Ovary (tissue), 9 donors: Measurements from ENCODE around the gene SULT2B1. TPM values are rescaled to one million over a fixed set of nuclear protein-coding genes. Genes with fewer than 3 reads are reported as not detected.
A peak's percentile ranks its signal among the peaks of the same experiment; 100 is the strongest.

Experiments used
- DNase-seq, 5 donors: peaks; one replicate each; pipeline ENCODE4 v3.0.0-alpha.2; 2019 to 2020
- H3K27ac ChIP-seq, 2 donors: fragments of 200-600 bp; one replicate each; pipeline versions ENCODE4 v1.5.1 to v1.8.0; 2019 to 2022
- H3K27me3 ChIP-seq: fragments of 200-600 bp; one replicate; pipeline ENCODE4 v1.8.0; 2022
- H3K36me3 ChIP-seq: fragments of 200-600 bp; sonication (generic); one replicate; pipeline ENCODE4 v1.5.1; 2019
- H3K4me1 ChIP-seq: one replicate; pipeline ENCODE4 v1.8.1; 2013; ENCODE audit warnings: mild to moderate bottlenecking, moderate library complexity; ENCODE audit not compliant: insufficient read depth
- H3K4me3 ChIP-seq: fragments of 200-600 bp; sonication (generic); one replicate; pipeline ENCODE4 v1.5.1; 2017
- H3K9me3 ChIP-seq, 2 donors: fragments of 200-600 bp in 1 of 2; sonication (generic) in 1 of 2; one replicate each; pipeline versions ENCODE4 v1.5.1 to v1.8.1; 2013 to 2019; ENCODE audit warnings: mild to moderate bottlenecking in 1 of 2, moderate library complexity in 1 of 2
- EP300 ChIP-seq: sonication (generic); formaldehyde crosslinking; IDR thresholded peaks from one replicate; pipeline ENCODE4 v1.6.1; 2017; ENCODE audit warnings: antibody characterized with exemption
- POLR2A ChIP-seq: fragments of 450-650 bp; IDR thresholded peaks from one replicate; pipeline ENCODE4 v1.6.1; 2017; ENCODE audit warnings: antibody characterized with exemption, mild to moderate bottlenecking, moderate library complexity
- WGBS, 3 donors: extraction: QIAGEN DNeasy Blood & Tissue Kit in 1 of 3; methylation state at CpG; one replicate each; pipeline versions ENCODE4 v1.1.5 to v1.1.7; 2013 to 2017; 5-methylcytosine and 5-hydroxymethylcytosine counted together
- intact Hi-C, 4 donors: fragments of 100-400 bp; cut with DNase I; formaldehyde crosslinking; loops; one replicate each; pipeline versions ENCODE4 v1.11.0 to v1.15.1; 2022 to 2023
- polyA plus RNA-seq, 2 donors: library from polyadenylated mRNA; stranded (reverse); fragments of 200-250 nt in 1 of 2; fragments of 350-450 nt in 1 of 2; fragmentation: Illumina TruSeq in 1 of 2; extraction: RNeasy Lipid Tissue Mini Kit (QIAGEN cat#74804) in 1 of 2; gene quantifications; one replicate each; pipeline ENCODE4 v1.2.3, GENCODE V29; 2013 to 2014
- total RNA-seq, 7 donors: library from RNA; depleted of rRNA in 2 of 7; stranded (reverse); fragments of >200 nt in 2 of 7; fragmentation: NEBNext Ultra II Directional in 3 of 7; extraction: Animal tissue kit (Norgen Biotek cat#: 25700) in 3 of 7; gene quantifications; one replicate each; pipeline versions ENCODE4 v1.1.0 to v1.2.4, GENCODE V29; 2016 to 2023
- TF ChIP-seq, protein P1 (sequence below), 3 donors: fragments of 450-650 bp in 2 of 3; fragments of 200-600 bp in 1 of 3; IDR thresholded peaks; one replicate each; pipeline versions ENCODE4 v1.5.1 to v1.8.0; 2016 to 2022; ENCODE audit warnings: antibody characterized with exemption in 3 of 3, mild to moderate bottlenecking in 1 of 3
- donor health status: DM: no; HTN: no; CAD: no; lungs with moderate emphysema.
- donor health status: DM: no; HTN: no; CAD: no.
- donor health status: Bipolar disorder and iron deficiency.
- donor health status: DM: yes; HTN: yes; CAD: no.
- donor health status: DM: no; HTN: no; CAD: no.
- donor health status: DM: yes; HTN: yes; CAD: no.

The SULT2B1 gene
- total and polyA plus RNA-seq, 9 donors = 0.10 to 0.20 TPM; not detected in 7

DNA sequence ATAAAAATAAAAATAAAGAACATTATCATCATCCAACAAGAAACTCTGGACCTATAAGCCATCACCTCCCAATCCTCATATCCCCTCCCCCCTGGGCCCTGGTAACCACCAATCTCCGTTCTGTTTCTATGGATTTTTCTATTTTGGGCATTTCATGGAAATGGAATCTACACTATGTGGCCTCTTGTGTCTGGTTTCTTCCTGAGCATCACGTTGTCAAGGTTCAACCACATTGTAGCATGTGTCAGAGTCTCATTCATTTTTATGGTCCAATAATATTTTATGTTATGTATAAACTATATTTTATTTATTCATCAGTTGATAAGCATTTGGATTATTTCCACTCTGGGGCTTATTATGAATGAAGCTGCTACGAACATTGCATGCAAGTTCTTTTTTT is 26.9 kb downstream of the SULT2B1 start:
- H3K36me3 ChIP-seq = no peaks in the 10 kb centered on the region
- intact Hi-C loops = no loop called here

DNA sequence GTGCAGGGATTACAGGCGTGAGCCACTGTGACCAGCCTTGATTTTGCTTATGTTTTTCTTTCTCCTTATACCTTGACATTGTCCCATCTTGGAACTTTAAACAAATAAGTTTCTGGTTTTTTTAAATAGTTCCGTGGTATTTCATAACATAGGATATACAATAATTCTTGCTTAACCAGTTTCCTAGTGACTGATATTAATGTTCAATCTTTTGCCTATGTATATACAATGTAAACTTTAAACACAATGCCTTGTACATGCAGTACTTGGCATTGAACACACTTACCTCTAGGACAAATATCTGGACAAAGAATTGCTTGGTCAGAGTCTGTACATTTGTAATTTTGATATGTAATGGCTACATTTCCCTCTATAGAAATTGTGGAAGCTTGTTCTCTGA is 30.2 kb downstream of the SULT2B1 start:
- Histone ChIP-seq H3K36me3 (no peaks in the 10 kb centered on the region), H3K4me3 (no peak overlapping the region), H3K27ac (no peak overlapping the region), H3K4me1 (no peaks in the 10 kb centered on the region), H3K27me3 (no peaks in the 10 kb centered on the region), H3K9me3 (no peaks in the 10 kb centered on the region)
- DNase-seq = no peak
- intact Hi-C loops = loop anchor here in 1 of 4 donors (5.0 to 10.0 kb wide), 3 partner anchors 90 to 317 kb away; no protein-coding TSS in a partner anchor
- WGBS, 3 donors = 73 to 76% (median 75%) methylated on average over 2 of the region's 2 CpGs
- TF ChIP-seq POLR2A (no peak), EP300 (no peak)
- TF ChIP-seq, protein P1, sequence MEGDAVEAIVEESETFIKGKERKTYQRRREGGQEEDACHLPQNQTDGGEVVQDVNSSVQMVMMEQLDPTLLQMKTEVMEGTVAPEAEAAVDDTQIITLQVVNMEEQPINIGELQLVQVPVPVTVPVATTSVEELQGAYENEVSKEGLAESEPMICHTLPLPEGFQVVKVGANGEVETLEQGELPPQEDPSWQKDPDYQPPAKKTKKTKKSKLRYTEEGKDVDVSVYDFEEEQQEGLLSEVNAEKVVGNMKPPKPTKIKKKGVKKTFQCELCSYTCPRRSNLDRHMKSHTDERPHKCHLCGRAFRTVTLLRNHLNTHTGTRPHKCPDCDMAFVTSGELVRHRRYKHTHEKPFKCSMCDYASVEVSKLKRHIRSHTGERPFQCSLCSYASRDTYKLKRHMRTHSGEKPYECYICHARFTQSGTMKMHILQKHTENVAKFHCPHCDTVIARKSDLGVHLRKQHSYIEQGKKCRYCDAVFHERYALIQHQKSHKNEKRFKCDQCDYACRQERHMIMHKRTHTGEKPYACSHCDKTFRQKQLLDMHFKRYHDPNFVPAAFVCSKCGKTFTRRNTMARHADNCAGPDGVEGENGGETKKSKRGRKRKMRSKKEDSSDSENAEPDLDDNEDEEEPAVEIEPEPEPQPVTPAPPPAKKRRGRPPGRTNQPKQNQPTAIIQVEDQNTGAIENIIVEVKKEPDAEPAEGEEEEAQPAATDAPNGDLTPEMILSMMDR (IDR thresholded peaks at IDR 0.05) = no peak

More for the DNA sequence above, 26.9 kb downstream of the SULT2B1 start:
- H3K4me1 ChIP-seq = no peaks in the 10 kb centered on the region
- no peaks in the 10 kb centered on the region for H3K27me3 ChIP-seq
- TF ChIP-seq POLR2A (no peak), EP300 (no peak)
- no peak overlapping the region for H3K27ac ChIP-seq
- H3K9me3 ChIP-seq = no peaks in the 10 kb centered on the region
- 13 to 16% (median 14%) methylated on average over 3 of the region's 3 CpGs for WGBS, 3 donors
- no peak overlapping the region for H3K4me3 ChIP-seq
- DNase-seq = no peak

DNA sequence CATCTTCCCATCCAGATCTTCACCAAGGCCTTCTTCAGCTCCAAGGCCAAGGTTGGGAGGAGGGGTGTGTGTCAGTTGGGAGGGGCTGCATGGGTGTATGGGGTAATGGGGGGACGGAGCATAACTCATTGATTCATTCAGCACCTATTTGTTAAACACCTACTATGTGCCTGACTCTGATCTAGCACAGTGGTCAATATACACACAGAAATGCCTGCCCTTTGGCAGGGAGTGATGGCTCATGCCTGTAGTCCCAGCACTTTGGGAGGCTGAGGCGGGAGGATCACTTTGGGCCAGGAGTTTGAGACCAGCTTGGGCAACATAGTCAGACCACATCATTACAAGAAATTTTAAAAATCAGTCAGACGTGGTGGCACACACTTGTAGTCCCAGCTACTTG is 35.4 kb downstream of the SULT2B1 start:
- DNase-seq = no peak
- H3K36me3 ChIP-seq = no peaks in the 10 kb centered on the region
- H3K4me1 ChIP-seq = peaks cover 4% of the 10 kb centered on the region
- H3K9me3 ChIP-seq = no peaks in the 10 kb centered on the region
- no peak overlapping the region for H3K4me3 ChIP-seq
- H3K27me3 ChIP-seq = no peaks in the 10 kb centered on the region
- TF ChIP-seq, protein P1 (IDR thresholded peaks at IDR 0.05) = no peak
- TF ChIP-seq POLR2A (no peak), EP300 (no peak)
- 80 to 83% (median 82%) methylated on average over 3 of the region's 3 CpGs for WGBS, 3 donors
- H3K27ac ChIP-seq = no peak overlapping the region
- intact Hi-C loops = loop anchor here in 3 of 4 donors (5.0 to 10.0 kb wide), 4 partner anchors 95 to 323 kb away; no protein-coding TSS in a partner anchor

DNA sequence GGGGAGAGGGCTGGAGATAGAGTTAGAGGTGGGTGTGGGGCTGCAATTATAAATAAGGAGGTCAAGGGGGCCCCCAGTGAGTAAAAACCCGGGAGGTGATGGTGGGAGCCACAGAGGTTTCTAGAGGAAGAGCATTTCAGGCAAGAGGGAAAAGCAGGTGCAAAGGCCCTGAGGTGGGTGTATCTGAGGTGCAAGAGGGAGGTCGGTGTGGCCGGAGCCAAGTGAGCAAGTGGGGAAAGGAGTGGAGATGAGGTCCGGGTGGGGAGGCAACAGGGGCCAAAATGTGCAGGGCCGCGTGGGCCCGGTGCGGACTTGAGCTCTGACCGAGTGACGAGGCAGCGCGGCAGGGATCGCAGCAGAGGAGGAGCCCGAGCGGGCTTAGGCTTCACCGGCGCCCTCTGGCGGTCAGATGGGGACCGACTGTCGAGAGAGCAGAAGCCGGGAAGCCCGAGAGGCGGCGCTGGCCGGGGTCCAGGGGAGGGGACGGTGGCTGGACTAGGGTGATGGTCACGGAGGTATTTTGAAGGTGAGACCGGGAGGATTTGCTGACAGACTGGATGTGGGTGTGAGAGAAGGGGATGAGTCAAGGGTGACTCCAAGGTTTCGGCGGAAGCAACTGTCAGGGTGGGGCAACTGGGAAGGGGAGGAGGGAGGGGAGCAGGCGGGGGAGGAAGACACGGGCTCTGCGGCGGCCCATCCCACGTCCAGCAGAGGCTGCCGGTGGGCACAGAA is 36.9 kb downstream of the SULT2B1 start:
- DNase-seq = peak; percentile 79 to 91 (median 86)
- WGBS, 3 donors = 2 to 4% (median 4%) methylated on average over 35 to 36 of the region's 36 CpGs
- Histone ChIP-seq H3K9me3 (no peaks in the 10 kb centered on the region), H3K27ac (no peak overlapping the region), H3K4me1 (peaks cover 4% of the 10 kb centered on the region), H3K36me3 (no peaks in the 10 kb centered on the region), H3K27me3 (no peaks in the 10 kb centered on the region), H3K4me3 (no peak overlapping the region)
- intact Hi-C loops = loop anchor here in 3 of 4 donors (5.0 to 10.0 kb wide), 4 partner anchors 97 to 324 kb away; no protein-coding TSS in a partner anchor
- TF ChIP-seq EP300 (no peak), POLR2A (no peak)
- TF ChIP-seq, protein P1 (IDR thresholded peaks at IDR 0.05) = peak; percentile 45 to 84 (median 78)

DNA sequence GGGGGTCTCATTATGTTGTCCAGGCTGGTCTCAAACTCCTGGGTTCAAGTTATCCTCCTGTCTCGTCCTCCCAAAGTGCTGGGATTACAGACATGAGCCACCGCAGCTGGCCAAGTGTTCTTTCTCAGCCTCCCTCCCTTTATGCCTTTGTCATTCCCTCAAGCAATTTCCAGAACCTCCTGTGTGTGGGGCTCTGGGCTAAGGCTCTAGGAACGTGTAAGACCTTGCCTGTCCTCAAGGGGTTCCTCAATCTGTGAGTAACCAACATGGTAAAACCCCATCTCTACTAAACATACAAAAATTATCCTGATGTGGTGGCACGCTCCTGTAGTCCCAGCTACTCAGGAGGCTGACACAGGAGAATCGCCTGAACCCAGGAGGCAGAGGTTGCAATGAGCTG is 39.0 kb downstream of the SULT2B1 start:
- no peaks in the 10 kb centered on the region for H3K27me3 ChIP-seq
- H3K27ac ChIP-seq = no peak overlapping the region
- no peaks in the 10 kb centered on the region for H3K36me3 ChIP-seq
- intact Hi-C loops = loop anchor here in 2 of 4 donors (10.0 kb wide), 1 partner anchor 96 kb away; no protein-coding TSS in a partner anchor
- no peak for DNase-seq
- peaks cover 4% of the 10 kb centered on the region for H3K4me1 ChIP-seq
- H3K9me3 ChIP-seq = no peaks in the 10 kb centered on the region
- WGBS, 3 donors = 74 to 80% (median 78%) methylated on average over 5 of the region's 5 CpGs
- TF ChIP-seq, protein P1 (IDR thresholded peaks at IDR 0.05) = no peak
- TF ChIP-seq EP300 (no peak), POLR2A (no peak)
- no peak overlapping the region for H3K4me3 ChIP-seq
